CD4-positive, alpha-beta memory T cell (primary cell): ENCODE results near the gene SMG7. TPM values are rescaled to one million over a fixed set of nuclear protein-coding genes. Genes with fewer than 3 reads are reported as not detected.

Experiments
- CTCF ChIA-PET: fragments of 350-600 bp; sonication (Branson Sonifier 250); formaldehyde crosslinking; loops from one replicate; lab custom pipeline; 2021; ENCODE audit warnings: inconsistent platforms; ENCODE audit not compliant: partially characterized antibody; lab: Charles Lee
- POLR2A ChIA-PET: fragments of 350-600 bp; sonication (Branson Sonifier 250); formaldehyde crosslinking; loops from one replicate; lab custom pipeline; 2021; ENCODE audit not compliant: partially characterized antibody; lab: Charles Lee
- DNase-seq, 5 donors: peaks; one replicate each; pipeline versions ENCODE4 v3.0.0 to v3.0.0-alpha.2; 2020 to 2022; ENCODE audit warnings: mixed read lengths in 1 of 5
- H3K27ac ChIP-seq: one replicate; pipeline ENCODE4 v1.7.0; 2013; ENCODE audit warnings: low read depth, low read length
- H3K27me3 ChIP-seq: 2 replicates; pipeline ENCODE4 v1.7.0; 2013; ENCODE audit warnings: mild to moderate bottlenecking, low read length, moderate library complexity; ENCODE audit not compliant: insufficient read depth
- H3K36me3 ChIP-seq: 2 replicates; pipeline ENCODE4 v1.7.0; 2013; ENCODE audit warnings: mild to moderate bottlenecking, low read length, moderate library complexity; ENCODE audit not compliant: insufficient read depth
- H3K4me1 ChIP-seq: 2 replicates; pipeline ENCODE4 v1.7.0; 2013; ENCODE audit warnings: mild to moderate bottlenecking, low read length, moderate library complexity; ENCODE audit not compliant: insufficient read depth
- H3K4me3 ChIP-seq, 2 donors: one replicate each; pipeline ENCODE4 v1.7.0; 2013; ENCODE audit warnings: low read length in 2 of 2, mild to moderate bottlenecking in 1 of 2
- H3K9me3 ChIP-seq, 2 donors: one replicate each; pipeline ENCODE4 v1.7.0; 2013; ENCODE audit warnings: low read length in 2 of 2, control low read depth in 1 of 2; ENCODE audit not compliant: control insufficient read depth in 1 of 2
- H3K27ac Mint-ChIP-seq, 7 donors: one replicate each; pipeline ENCODE4 v1.8.0; 2020 to 2021; ENCODE audit warnings: mixed read lengths in 7 of 7, mild to moderate bottlenecking in 6 of 7, inconsistent platforms in 3 of 7, moderate library complexity in 3 of 7
- H3K27me3 Mint-ChIP-seq, 2 donors: one replicate each; pipeline ENCODE4 v1.8.0; 2020 to 2021; ENCODE audit warnings: mixed read lengths in 2 of 2
- H3K36me3 Mint-ChIP-seq, 2 donors: one replicate each; pipeline ENCODE4 v1.8.0; 2020 to 2021; ENCODE audit warnings: mixed read lengths in 2 of 2, inconsistent platforms in 1 of 2, mild to moderate bottlenecking in 1 of 2
- H3K4me1 Mint-ChIP-seq, 4 donors: one replicate each; pipeline ENCODE4 v1.8.0; 2020 to 2021; ENCODE audit warnings: mixed read lengths in 4 of 4, mild to moderate bottlenecking in 1 of 4
- H3K4me3 Mint-ChIP-seq, 8 donors: one replicate each; pipeline ENCODE4 v1.8.0; 2020 to 2021; ENCODE audit warnings: mixed read lengths in 8 of 8, mild to moderate bottlenecking in 7 of 8, moderate library complexity in 6 of 8, inconsistent platforms in 3 of 8
- H3K9me3 Mint-ChIP-seq, 8 donors: one replicate each; pipeline ENCODE4 v1.8.0; 2020 to 2021; ENCODE audit warnings: mixed read lengths in 8 of 8, mild to moderate bottlenecking in 5 of 8, inconsistent platforms in 3 of 8, moderate library complexity in 1 of 8
- intact Hi-C: fragments of 100-400 bp; cut with micrococcal nuclease; formaldehyde crosslinking; loops from one replicate; pipeline ENCODE4 v1.15.1; 2023
- polyA plus RNA-seq, 2 donors: library from polyadenylated mRNA; unstranded; fragments of 300-500 nt; fragmentation: Illumina TruSeq; gene quantifications; one replicate each; pipeline ENCODE4 v1.2.3, GENCODE V29; 2021
- total RNA-seq, 2 experiments: library from RNA; stranded (reverse); gene quantifications; one replicate each; pipeline ENCODE4 v1.2.3, GENCODE V29; 2021

Gene SMG7
- total and polyA plus RNA-seq, 4 experiments from 2014 or later, result 15.0 to 66.5 (median 52.0) TPM

GRCh38 chr1:183569141-183569540 is 96.8 kb downstream of the SMG7 start:
- H3K4me3 Mint-ChIP-seq, result no peak overlapping the region
- no peaks in the 10 kb centered on the region for H3K9me3 ChIP-seq
- H3K4me3 ChIP-seq, result no peak overlapping the region
- ChIA-PET CTCF (interaction anchor here (0.9 kb wide), 1 partner anchor 18 kb away, joined by 3 read pairs; no protein-coding TSS in a partner anchor), POLR2A (interaction anchor here (1.3 kb wide), 1 partner anchor 19 kb away, joined by 3 read pairs; no protein-coding TSS in a partner anchor)
- no peaks in the 10 kb centered on the region for H3K36me3 ChIP-seq
- no peaks in the 10 kb centered on the region for H3K27me3 Mint-ChIP-seq
- H3K36me3 Mint-ChIP-seq, result no peaks in the 10 kb centered on the region
- no peaks in the 10 kb centered on the region for H3K4me1 ChIP-seq
- no peaks in the 10 kb centered on the region for H3K27me3 ChIP-seq
- H3K27ac Mint-ChIP-seq, result peak overlapping the region in 2 of 7 donors; percentile 19 to 36
- H3K4me1 Mint-ChIP-seq, result peaks cover 0 to 7% (median 6%) of the 10 kb centered on the region in 4 donors
- no peak overlapping the region for H3K27ac ChIP-seq
- intact Hi-C loops, result no loop called here
- no peaks in the 10 kb centered on the region for H3K9me3 Mint-ChIP-seq
- no peak for DNase-seq

GRCh38 chr1:183569801-183570200 is 97.5 kb downstream of the SMG7 start:
- no peak overlapping the region for H3K4me3 ChIP-seq
- no peaks in the 10 kb centered on the region for H3K27me3 ChIP-seq
- intact Hi-C loops, result no loop called here
- Mint-ChIP-seq H3K4me3 (no peak overlapping the region), H3K4me1 (peaks cover 0 to 7% (median 6%) of the 10 kb centered on the region in 4 donors), H3K27me3 (no peaks in the 10 kb centered on the region), H3K36me3 (no peaks in the 10 kb centered on the region), H3K27ac (no peak overlapping the region), H3K9me3 (no peaks in the 10 kb centered on the region)
- DNase-seq, result no peak
- no peaks in the 10 kb centered on the region for H3K4me1 ChIP-seq
- no peaks in the 10 kb centered on the region for H3K9me3 ChIP-seq
- no peak overlapping the region for H3K27ac ChIP-seq
- ChIA-PET POLR2A (interaction anchor here (1.3 kb wide), 1 partner anchor 19 kb away, joined by 3 read pairs; no protein-coding TSS in a partner anchor), CTCF (no interaction called here)
- H3K36me3 ChIP-seq, result no peaks in the 10 kb centered on the region

GRCh38 chr1:183570451-183570850 is 98.2 kb downstream of the SMG7 start:
- H3K4me3 Mint-ChIP-seq, result no peak overlapping the region

GRCh38 chr1:183571678-183572268 is 99.5 kb downstream of the SMG7 start:
- Histone ChIP-seq H3K9me3 (no peaks in the 10 kb centered on the region), H3K27ac (no peak overlapping the region), H3K4me1 (no peaks in the 10 kb centered on the region), H3K27me3 (no peaks in the 10 kb centered on the region), H3K36me3 (no peaks in the 10 kb centered on the region), H3K4me3 (no peak overlapping the region)
- ChIA-PET POLR2A (no interaction called here), CTCF (interaction anchor here (0.6 kb wide), 1 partner anchor 103 kb away, joined by 3 read pairs; no protein-coding TSS in a partner anchor)
- Mint-ChIP-seq H3K36me3 (no peaks in the 10 kb centered on the region), H3K4me3 (no peak overlapping the region), H3K27ac (no peak overlapping the region), H3K9me3 (no peaks in the 10 kb centered on the region), H3K27me3 (no peaks in the 10 kb centered on the region), H3K4me1 (peaks cover 0 to 7% (median 6%) of the 10 kb centered on the region in 4 donors)
- DNase-seq, result no peak
- intact Hi-C loops, result no loop called here

More at GRCh38 chr1:183570451-183570850, 98.2 kb downstream of the SMG7 start:
- no peaks in the 10 kb centered on the region for H3K9me3 Mint-ChIP-seq
- Histone ChIP-seq H3K4me1 (no peaks in the 10 kb centered on the region), H3K27me3 (no peaks in the 10 kb centered on the region), H3K27ac (no peak overlapping the region), H3K4me3 (no peak overlapping the region), H3K9me3 (no peaks in the 10 kb centered on the region), H3K36me3 (no peaks in the 10 kb centered on the region)
- ChIA-PET POLR2A (no interaction called here), CTCF (no interaction called here)
- no peak for DNase-seq
- H3K4me1 Mint-ChIP-seq, result peaks cover 0 to 7% (median 6%) of the 10 kb centered on the region in 4 donors
- H3K27me3 Mint-ChIP-seq, result no peaks in the 10 kb centered on the region
- intact Hi-C loops, result no loop called here
- no peaks in the 10 kb centered on the region for H3K36me3 Mint-ChIP-seq
- H3K27ac Mint-ChIP-seq, result no peak overlapping the region

GRCh38 chr1:183572721-183573120 is 100.4 kb downstream of the SMG7 start:
- intact Hi-C loops, result no loop called here
- DNase-seq, result no peak

GRCh38 chr1:183575606-183576005 is 103.3 kb downstream of the SMG7 start:
- POLR2A ChIA-PET, result no interaction called here
- DNase-seq, result no peak
- Mint-ChIP-seq H3K27ac (no peak overlapping the region), H3K4me3 (peak overlapping the region in 1 of 8 donors; percentile 17), H3K27me3 (no peaks in the 10 kb centered on the region), H3K9me3 (no peaks in the 10 kb centered on the region), H3K36me3 (no peaks in the 10 kb centered on the region), H3K4me1 (peaks cover 0 to 7% (median 5%) of the 10 kb centered on the region in 4 donors)
- Histone ChIP-seq H3K36me3 (no peaks in the 10 kb centered on the region), H3K9me3 (no peaks in the 10 kb centered on the region), H3K27ac (no peak overlapping the region), H3K27me3 (no peaks in the 10 kb centered on the region), H3K4me1 (peaks cover 7% of the 10 kb centered on the region), H3K4me3 (no peak overlapping the region)
- CTCF ChIA-PET, result interaction anchor here (0.5 kb wide), 1 partner anchor 26 kb away, joined by 3 read pairs; no protein-coding TSS in a partner anchor
- intact Hi-C loops, result no loop called here

More at GRCh38 chr1:183572721-183573120, 100.4 kb downstream of the SMG7 start:
- Histone ChIP-seq H3K27me3 (no peaks in the 10 kb centered on the region), H3K27ac (no peak overlapping the region), H3K9me3 (no peaks in the 10 kb centered on the region), H3K4me1 (no peaks in the 10 kb centered on the region), H3K4me3 (no peak overlapping the region), H3K36me3 (no peaks in the 10 kb centered on the region)
- Mint-ChIP-seq H3K27ac (no peak overlapping the region), H3K27me3 (no peaks in the 10 kb centered on the region), H3K9me3 (no peaks in the 10 kb centered on the region), H3K4me1 (peaks cover 0 to 1% (median 0%) of the 10 kb centered on the region in 4 donors), H3K36me3 (no peaks in the 10 kb centered on the region), H3K4me3 (no peak overlapping the region)
- POLR2A ChIA-PET, result interaction anchor here (0.6 kb wide), 1 partner anchor 54 kb away, joined by 3 read pairs; no protein-coding TSS in a partner anchor
- CTCF ChIA-PET, result interaction anchor here (0.6 kb wide), 2 partner anchors 11 to 102 kb away, joined by 3 read pairs; no protein-coding TSS in a partner anchor

- Mint-ChIP-seq H3K36me3 (no peaks in the 10 kb centered on the region), H3K27ac (peak overlapping the region in 1 of 7 donors; percentile 19), H3K4me1 (peaks cover 0 to 7% (median 5%) of the 10 kb centered on the region in 4 donors), H3K4me3 (no peak overlapping the region), H3K27me3 (no peaks in the 10 kb centered on the region), H3K9me3 (no peaks in the 10 kb centered on the region)
- Histone ChIP-seq H3K27me3 (no peaks in the 10 kb centered on the region), H3K9me3 (no peaks in the 10 kb centered on the region), H3K4me3 (no peak overlapping the region), H3K4me1 (peaks cover 7% of the 10 kb centered on the region), H3K36me3 (no peaks in the 10 kb centered on the region), H3K27ac (no peak overlapping the region)
- intact Hi-C loops, result no loop called here
- CTCF ChIA-PET, result no interaction called here
- POLR2A ChIA-PET, result no interaction called here
- no peak for DNase-seq
These were observed 104.2 kb downstream of the SMG7 start for GRCh38 chr1:183576537-183576936.
